ENCODE data around the gene ADCYAP1.

The ADCYAP1 gene

DNA sequence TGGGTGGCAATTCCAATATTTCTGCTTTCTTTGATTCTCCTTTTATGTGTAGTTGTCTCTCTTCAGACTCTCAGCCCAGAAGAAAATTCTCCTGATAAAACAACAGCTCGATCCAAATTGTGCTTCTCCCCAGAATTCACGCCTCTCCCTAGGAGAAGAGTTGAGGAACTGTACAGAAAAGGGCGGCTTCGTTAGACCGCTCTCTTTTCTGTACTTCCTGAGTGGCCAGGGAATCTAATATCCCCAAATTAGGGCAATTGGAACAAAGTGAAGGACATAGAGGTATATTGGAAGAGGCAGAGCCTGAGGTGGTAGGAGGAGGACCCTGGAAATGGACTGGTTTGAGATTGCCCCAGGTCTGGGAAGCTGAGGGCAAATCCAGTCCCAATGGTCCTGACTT is 5.6 kb downstream of the ADCYAP1 start:
- no peak for DNase-seq (ENCODE audit: low spot score)

DNA sequence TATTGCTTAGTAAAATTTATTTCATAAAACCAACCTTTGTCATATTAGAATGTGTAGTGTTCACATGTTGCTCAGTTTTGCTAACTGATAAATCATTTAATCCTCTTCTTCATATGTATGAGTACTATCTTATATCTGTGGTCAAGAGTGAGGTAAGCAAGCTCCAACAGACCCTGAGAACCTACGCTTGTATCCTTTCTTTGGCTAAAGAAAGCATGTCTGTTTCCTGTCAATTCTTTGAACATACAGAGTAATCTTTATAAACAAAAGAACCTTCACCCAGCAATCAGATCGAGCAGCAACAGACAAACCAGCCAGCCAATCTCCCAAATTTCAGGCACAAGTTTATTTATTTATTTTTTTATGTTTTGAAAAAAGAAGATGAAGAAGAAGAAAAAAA is 6.4 kb downstream of the ADCYAP1 start:
- no peak for DNase-seq (ENCODE audit: low spot score)

GRCh38 chr18:911486-911885 is 6.8 kb downstream of the ADCYAP1 start:
- DNase-seq (ENCODE audit: low spot score), result no peak

DNA sequence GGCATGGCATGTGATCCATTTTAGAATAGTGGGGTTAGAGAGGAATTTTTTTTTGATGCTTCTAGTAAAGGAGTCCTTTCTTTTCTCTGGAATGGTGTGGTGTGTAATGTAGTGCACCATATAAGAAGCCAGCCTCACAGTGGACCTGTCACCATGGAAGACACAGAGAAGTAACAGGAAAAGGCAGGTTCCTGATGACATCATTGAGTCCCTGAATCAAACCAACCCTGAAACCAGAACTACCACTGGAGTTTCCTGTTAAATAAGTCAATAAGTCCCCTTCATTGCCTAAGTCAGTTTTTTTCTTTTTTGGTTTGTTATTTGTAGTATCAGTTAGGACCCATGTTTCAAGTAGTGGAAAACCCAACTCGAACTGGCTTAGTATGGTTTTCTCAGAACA is 11.9 kb downstream of the ADCYAP1 start:
- DNase-seq (ENCODE audit: low spot score), result no peak

DNA sequence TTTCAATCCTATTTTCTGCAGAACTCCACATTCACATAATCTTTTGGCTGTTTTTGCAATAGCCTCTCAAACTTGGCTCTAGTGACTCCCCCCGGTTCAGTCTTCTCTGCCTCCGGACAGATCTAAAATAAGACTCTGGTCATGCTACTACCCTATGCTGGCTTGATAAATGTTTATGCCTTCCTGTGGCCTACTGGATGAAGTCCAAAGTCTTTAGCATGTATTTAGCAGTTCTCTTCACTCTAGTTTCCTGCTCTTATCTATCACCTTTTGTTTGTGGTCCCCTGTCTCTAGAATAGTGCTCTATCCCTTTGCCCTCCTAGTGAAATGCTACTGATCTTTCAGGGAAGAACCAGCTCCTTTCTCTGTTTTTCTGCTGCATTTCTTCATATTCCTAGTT is 14.4 kb downstream of the ADCYAP1 start:
- no peak for DNase-seq (ENCODE audit: low spot score)

GRCh38 chr18:923144-923866 is 18.6 kb downstream of the ADCYAP1 start:
- DNase-seq (ENCODE audit: low spot score), result no peak

DNA sequence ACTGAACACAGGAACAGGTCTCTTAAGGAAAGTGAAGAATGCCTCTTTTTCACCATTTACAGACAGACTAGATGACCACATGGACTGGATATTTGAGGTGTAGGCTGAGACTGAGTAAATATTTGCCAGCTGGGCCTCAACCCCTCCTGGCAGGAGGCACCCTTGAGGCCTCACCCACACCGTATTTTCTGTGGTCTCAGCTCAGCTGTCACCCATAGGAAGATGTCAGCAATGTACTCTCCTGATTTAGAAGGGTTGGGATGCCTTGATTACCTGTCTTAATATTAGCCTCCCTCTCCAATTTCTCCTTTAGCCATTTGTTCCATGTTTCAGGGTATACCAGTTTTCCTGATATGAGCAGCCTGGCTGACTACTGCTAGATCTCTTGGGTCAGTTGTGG is 20.3 kb downstream of the ADCYAP1 start:
- no peak for DNase-seq (ENCODE audit: low spot score)

GRCh38 chr18:926946-927345 is 22.3 kb downstream of the ADCYAP1 start:
- DNase-seq (ENCODE audit: low spot score), result no peak

DNA sequence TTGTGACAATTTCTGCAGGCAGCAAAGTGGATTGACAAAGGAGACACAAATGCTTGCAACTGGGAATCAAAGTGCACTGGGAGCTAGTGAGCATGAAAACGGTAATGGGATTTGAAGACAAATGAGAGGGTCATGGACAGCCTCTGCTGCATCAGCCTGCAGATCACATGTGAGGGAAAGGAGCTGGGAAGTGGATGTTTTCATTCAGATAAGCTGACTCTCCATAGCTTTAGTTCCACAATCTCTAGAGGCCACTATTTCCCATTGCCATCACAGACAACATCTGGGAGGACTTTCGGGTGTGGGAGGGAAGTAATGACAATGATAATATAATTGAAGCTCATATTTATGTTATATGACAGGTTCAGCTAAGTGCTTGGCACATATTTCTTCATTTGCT is 28.4 kb downstream of the ADCYAP1 start:
- DNase-seq (ENCODE audit: low spot score), result no peak

GRCh38 chr18:934518-935133 is 30.0 kb downstream of the ADCYAP1 start:
- no peak for DNase-seq (ENCODE audit: low spot score)

DNA sequence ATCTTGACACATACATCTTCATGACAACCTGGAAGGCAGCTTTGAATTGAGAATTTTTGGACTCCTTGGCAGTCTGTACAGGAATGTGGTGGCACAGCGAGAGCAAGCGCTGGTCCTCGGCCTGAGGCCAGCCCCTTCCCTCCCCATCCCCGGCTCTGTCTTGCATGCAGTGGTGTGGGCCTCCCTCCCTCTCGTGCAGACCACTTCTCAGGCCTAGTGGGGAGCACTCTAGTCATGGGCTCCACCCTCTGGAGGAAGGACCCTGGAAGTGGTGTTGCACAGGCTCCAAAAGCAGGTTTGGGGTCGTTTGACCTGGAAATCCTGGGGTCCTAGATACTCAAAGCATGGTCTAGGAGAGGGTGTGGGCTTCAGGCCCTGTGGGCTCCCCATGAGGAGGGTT is 32.3 kb downstream of the ADCYAP1 start:
- no peak for DNase-seq (ENCODE audit: low spot score)

DNA sequence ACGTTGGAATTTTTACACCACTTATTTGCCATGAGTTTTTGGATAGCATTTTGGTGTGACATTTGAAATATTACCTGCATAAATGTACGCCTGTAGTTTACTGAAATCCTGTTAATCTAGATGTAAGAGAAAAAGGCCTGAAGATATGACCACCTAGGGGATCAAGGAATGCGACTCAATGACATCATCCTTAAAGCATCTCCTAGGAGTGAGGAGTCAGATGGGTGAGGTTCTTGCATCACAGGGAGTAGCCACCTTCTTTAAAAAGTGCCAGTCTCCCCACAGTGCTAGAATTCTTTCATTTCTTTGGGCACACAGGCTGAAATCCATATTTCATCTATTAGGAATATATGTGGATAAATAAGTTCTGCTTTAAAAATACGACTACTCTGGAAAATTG is 34.5 kb downstream of the ADCYAP1 start:
- no peak for DNase-seq (ENCODE audit: low spot score)

DNA sequence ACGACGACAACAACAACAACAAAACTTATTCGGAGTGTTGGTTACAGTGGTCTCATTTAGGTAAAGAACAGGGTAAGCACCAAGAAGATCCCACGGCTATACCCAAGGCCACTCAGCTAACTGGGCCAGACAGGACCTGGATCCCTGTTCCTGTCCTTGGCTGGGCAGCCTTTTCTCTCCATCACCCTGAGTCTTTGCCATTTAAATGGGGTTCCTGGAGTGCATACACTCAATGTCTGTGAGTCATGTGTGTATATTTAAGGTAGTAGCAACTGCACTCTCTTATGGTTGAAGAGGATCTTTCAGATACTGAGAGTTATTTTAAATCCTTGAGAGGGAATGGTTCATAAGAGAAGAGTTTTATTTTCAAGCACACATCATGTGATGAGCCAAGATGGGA is 35.3 kb downstream of the ADCYAP1 start:
- no peak for DNase-seq (ENCODE audit: low spot score)

GRCh38 chr18:941331-941730 is 36.7 kb downstream of the ADCYAP1 start:
- DNase-seq (ENCODE audit: low spot score), result no peak

- peak; percentile 3 for DNase-seq (ENCODE audit: low spot score)
These were observed 39.8 kb downstream of the ADCYAP1 start for GRCh38 chr18:944440-944839.

- DNase-seq (ENCODE audit: low spot score), result no peak
These were observed 45.3 kb downstream of the ADCYAP1 start for GRCh38 chr18:949724-950631.

GRCh38 chr18:950882-951495 is 46.3 kb downstream of the ADCYAP1 start:
- no peak for DNase-seq (ENCODE audit: low spot score)

DNA sequence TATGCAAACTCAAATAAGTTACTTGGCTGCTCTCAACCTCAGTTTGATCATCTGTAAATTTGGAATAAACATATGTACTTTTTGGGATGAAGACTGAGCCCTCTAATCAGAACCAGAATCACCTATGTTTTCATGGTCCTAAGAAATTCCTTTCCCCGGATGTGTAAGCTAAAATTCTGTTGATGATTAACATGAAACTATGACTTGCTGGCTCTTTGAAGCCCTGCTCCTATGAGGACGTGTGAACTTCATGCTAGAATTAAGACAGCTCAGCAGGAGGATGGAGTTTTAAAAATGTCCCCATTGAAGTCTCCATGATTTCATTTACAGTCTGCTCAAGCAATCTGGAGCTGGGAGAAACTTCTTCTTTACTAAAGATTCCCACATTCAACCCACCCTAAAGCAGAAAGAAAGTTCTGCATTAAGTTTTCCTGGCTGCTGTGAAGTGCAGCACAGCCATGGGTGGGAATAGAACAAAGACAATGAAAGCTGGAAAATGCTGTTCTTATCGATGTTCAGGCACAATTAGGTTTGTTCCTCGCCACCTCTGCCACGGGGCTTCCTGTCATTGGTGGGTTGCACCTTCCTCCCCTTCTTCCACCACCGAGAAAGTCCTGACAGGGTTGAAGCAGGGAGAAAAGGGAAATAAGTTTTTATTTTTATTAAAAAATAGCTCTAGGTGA is 50.9 kb downstream of the ADCYAP1 start:
- no peak for DNase-seq (ENCODE audit: low spot score)

DNA sequence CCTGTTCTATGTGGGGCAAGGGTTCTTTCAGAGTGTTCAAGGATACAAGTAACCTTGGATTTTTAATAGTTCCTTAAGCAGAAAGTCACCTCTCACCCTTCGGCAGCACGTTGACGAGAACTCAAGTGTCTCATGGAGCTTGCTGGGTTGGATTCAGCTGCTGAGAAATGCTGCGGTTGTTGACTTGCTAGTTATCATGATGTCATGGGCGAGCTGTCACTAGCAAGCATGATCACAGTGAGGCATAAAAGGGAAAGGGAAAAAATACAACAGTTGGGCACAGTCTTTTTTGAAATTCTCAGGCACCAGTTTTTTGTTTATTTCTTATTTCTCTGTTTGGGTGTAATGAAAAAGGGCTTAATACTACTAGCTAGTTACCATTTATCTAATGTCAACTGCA is 53.2 kb downstream of the ADCYAP1 start:
- DNase-seq (ENCODE audit: low spot score), result no peak

DNA sequence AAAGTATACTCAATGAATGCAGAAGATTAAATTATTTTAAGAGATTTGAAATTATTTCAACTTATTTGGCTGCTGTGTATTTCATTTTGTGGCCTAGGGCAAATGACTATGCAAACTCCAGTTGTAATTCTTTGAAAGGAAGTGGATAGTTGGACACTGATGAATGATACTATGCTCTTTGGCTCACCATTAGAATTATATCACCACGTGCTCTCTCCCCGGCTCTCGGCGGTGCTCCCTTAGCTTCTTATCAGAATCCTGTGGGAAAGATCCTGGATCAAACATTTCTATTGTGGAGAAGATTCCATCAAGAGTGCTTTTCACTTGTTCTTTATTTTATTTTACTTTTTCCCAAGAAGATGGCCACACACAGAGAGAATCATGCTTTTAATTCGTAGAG is 55.2 kb downstream of the ADCYAP1 start:
- peak; percentile 13 for DNase-seq (ENCODE audit: low spot score)

Measured in COLO829 (cell line).